Astrocyte (in vitro differentiated cells and primary cell): ENCODE results near the gene CCNF. TPM values are rescaled to one million over a fixed set of nuclear protein-coding genes. Genes with fewer than 3 reads are reported as not detected.
"Not testable (repeated sequence)": the region's sequence is repeated elsewhere in the genome, so short reads cannot be mapped to it uniquely, and the experiment has no call there.

Experiments used
- DNase-seq: peaks from one replicate; pipeline ENCODE4 v3.0.0-alpha.2; 2010; ENCODE audit warnings: low read depth
- FAIRE-seq: peaks from 2 replicates; lab custom pipeline; 2011; peaks lifted over from hg19 to GRCh38; lab: Jason Lieb, UNC
- H2AFZ ChIP-seq: 2 replicates; pipeline ENCODE4 v1.6.0; 2012; ENCODE audit warnings: low read depth, low read length, inconsistent platforms
- H3K27ac ChIP-seq: 2 replicates; pipeline ENCODE4 v1.5.1; 2011; ENCODE audit warnings: low read depth, low read length, inconsistent platforms
- H3K27me3 ChIP-seq: 2 replicates; pipeline ENCODE4 v1.6.0; 2011; ENCODE audit warnings: low read length, inconsistent platforms; ENCODE audit not compliant: insufficient read depth
- H3K36me3 ChIP-seq: 2 replicates; pipeline ENCODE4 v1.5.1; 2011; ENCODE audit warnings: low read length, inconsistent platforms; ENCODE audit not compliant: insufficient read depth
- H3K4me1 ChIP-seq: 2 replicates; pipeline ENCODE4 v1.5.1; 2011; ENCODE audit warnings: low read length, inconsistent platforms; ENCODE audit not compliant: insufficient read depth
- H3K4me2 ChIP-seq: 2 replicates; pipeline ENCODE4 v1.6.0; 2012; ENCODE audit warnings: low read length, inconsistent platforms
- H3K4me3 ChIP-seq: 2 replicates; pipeline ENCODE4 v1.5.1; 2011; ENCODE audit warnings: low read depth, mild to moderate bottlenecking, low read length, inconsistent platforms; ENCODE audit not compliant: insufficient read depth
- H3K79me2 ChIP-seq: 2 replicates; pipeline ENCODE4 v1.6.0; 2012; ENCODE audit warnings: mild to moderate bottlenecking, low read length, inconsistent platforms; ENCODE audit not compliant: insufficient read depth
- H3K9ac ChIP-seq: 2 replicates; pipeline ENCODE4 v1.6.0; 2012; ENCODE audit warnings: mild to moderate bottlenecking, low read length, inconsistent platforms
- H3K9me3 ChIP-seq: 2 replicates; pipeline ENCODE4 v1.5.1; 2012; ENCODE audit warnings: low read depth, mild to moderate bottlenecking, low read length, inconsistent platforms; ENCODE audit not compliant: insufficient read depth
- H4K20me1 ChIP-seq: 2 replicates; pipeline ENCODE4 v1.6.0; 2012; ENCODE audit warnings: low read length, inconsistent platforms; ENCODE audit not compliant: insufficient read depth
- H3K27ac Mint-ChIP-seq: one replicate; pipeline ENCODE4 v1.8.0; 2021; ENCODE audit warnings: mild to moderate bottlenecking, mixed read lengths; ENCODE audit not compliant: unreplicated experiment
- H3K27me3 Mint-ChIP-seq: one replicate; pipeline ENCODE4 v1.8.0; 2021; ENCODE audit warnings: low read depth, mixed read lengths; ENCODE audit not compliant: unreplicated experiment
- H3K36me3 Mint-ChIP-seq: one replicate; pipeline ENCODE4 v1.8.0; 2021; ENCODE audit warnings: low read depth, mixed read lengths; ENCODE audit not compliant: unreplicated experiment
- H3K4me1 Mint-ChIP-seq: one replicate; pipeline ENCODE4 v1.8.0; 2021; ENCODE audit warnings: low read depth, mixed read lengths; ENCODE audit not compliant: unreplicated experiment
- H3K4me3 Mint-ChIP-seq: one replicate; pipeline ENCODE4 v1.8.0; 2021; ENCODE audit warnings: mild to moderate bottlenecking, moderate library complexity, mixed read lengths; ENCODE audit not compliant: unreplicated experiment
- H3K9me3 Mint-ChIP-seq: one replicate; pipeline ENCODE4 v1.8.0; 2021; ENCODE audit warnings: mild to moderate bottlenecking, mixed read lengths; ENCODE audit not compliant: unreplicated experiment
- EZH2 ChIP-seq: IDR thresholded peaks from 2 replicates; pipeline ENCODE4 v1.6.1; 2012; ENCODE audit warnings: mild to moderate bottlenecking, low read length, inconsistent platforms; ENCODE audit not compliant: insufficient read depth
- total RNA-seq: library from RNA; stranded (reverse); gene quantifications from 2 replicates; pipeline ENCODE4 v1.2.1, GENCODE V29; 2021
- TF ChIP-seq, protein P1 (sequence below): IDR thresholded peaks from 2 replicates; pipeline ENCODE4 v1.5.1; 2011; ENCODE audit warnings: low read depth, mild to moderate bottlenecking, inconsistent platforms, low read length, moderate library complexity; ENCODE audit not compliant: insufficient read depth

CCNF gene
- total RNA-seq, 1 donor from 2014 or later: 6.4 TPM

DNA sequence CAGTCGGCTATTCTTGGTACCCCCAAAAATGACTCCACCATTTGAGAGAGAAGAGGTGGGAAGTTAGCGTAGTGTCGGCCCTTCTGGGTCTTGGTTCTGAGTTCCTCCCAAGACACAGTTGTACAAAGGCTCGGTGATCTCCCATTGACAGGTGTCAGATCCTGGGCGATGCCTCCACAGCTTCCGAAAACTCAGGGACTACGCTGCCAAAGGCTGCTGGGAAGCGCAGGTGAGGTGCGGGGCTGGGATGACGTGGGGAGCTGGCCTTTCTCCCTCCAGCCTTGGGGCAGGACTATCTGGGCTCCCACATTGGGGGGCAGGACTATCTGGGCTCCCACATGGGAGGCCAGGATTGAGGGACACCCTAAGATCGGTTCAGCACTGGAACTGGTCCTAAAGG, 10.4 kb downstream of the CCNF start:
- Histone ChIP-seq H3K4me1 (no peaks in the 10 kb centered on the region), H3K27me3 (no peaks in the 10 kb centered on the region), H4K20me1 (peaks cover 6% of the 10 kb centered on the region), H3K79me2 (peaks cover 6% of the 10 kb centered on the region), H3K27ac (no peak overlapping the region), H3K4me2 (no peak overlapping the region), H3K4me3 (no peak overlapping the region), H2AFZ (no peak overlapping the region), H3K9ac (no peak overlapping the region), H3K36me3 (peaks cover 9% of the 10 kb centered on the region), H3K9me3 (no peaks in the 10 kb centered on the region)
- TF ChIP-seq, protein P1, sequence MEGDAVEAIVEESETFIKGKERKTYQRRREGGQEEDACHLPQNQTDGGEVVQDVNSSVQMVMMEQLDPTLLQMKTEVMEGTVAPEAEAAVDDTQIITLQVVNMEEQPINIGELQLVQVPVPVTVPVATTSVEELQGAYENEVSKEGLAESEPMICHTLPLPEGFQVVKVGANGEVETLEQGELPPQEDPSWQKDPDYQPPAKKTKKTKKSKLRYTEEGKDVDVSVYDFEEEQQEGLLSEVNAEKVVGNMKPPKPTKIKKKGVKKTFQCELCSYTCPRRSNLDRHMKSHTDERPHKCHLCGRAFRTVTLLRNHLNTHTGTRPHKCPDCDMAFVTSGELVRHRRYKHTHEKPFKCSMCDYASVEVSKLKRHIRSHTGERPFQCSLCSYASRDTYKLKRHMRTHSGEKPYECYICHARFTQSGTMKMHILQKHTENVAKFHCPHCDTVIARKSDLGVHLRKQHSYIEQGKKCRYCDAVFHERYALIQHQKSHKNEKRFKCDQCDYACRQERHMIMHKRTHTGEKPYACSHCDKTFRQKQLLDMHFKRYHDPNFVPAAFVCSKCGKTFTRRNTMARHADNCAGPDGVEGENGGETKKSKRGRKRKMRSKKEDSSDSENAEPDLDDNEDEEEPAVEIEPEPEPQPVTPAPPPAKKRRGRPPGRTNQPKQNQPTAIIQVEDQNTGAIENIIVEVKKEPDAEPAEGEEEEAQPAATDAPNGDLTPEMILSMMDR: no peak
- no peak for TF ChIP-seq EZH2
- Mint-ChIP-seq H3K36me3 (peaks cover 19% of the 10 kb centered on the region), H3K4me3 (no peak overlapping the region), H3K27ac (no peak overlapping the region), H3K27me3 (no peaks in the 10 kb centered on the region), H3K9me3 (no peaks in the 10 kb centered on the region), H3K4me1 (no peaks in the 10 kb centered on the region)
- DNase-seq: no peak
- FAIRE-seq: no peak

DNA sequence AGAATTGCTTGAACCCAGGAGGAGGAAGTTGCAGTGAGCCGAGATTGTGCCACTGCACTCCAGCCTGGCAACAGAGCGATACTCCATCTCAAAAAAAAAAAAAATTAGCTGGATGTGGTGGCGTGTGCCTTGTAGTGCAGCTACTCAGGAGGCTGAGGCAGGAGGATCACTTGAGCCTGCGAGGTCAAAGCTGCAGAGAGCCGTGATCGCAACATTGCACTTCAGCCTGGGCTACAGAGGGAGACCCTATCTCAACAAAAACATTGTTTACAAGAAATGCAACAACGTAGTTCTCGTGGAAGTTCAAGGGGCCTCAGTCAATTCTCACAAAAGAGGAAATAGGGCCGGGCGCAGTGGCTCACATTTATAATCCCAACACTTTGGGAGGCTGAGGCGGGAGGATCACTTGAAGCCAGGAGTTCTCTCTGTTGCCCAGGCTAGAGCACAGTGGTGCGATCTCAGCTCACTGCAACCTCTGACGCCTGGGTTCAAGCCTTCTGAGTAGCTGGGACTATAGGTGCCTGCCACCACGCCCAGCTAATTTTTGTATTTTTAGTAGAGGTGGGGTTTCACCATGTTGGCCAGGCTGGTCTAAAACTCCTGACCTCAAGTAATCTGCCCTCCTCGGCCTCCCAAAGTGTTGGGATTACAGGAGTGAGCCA, 12.0 kb downstream of the CCNF start:
- not testable (repeated sequence) for H2AFZ ChIP-seq, H3K4me2 ChIP-seq, H3K4me1 Mint-ChIP-seq, H3K9me3 Mint-ChIP-seq, DNase-seq, H3K4me3 ChIP-seq, H3K4me1 ChIP-seq, H3K27me3 ChIP-seq, H3K4me3 Mint-ChIP-seq, H3K9ac ChIP-seq, FAIRE-seq, H4K20me1 ChIP-seq, H3K79me2 ChIP-seq, H3K27ac ChIP-seq, H3K9me3 ChIP-seq, H3K27me3 Mint-ChIP-seq, H3K27ac Mint-ChIP-seq
- peaks cover 17% of the 10 kb centered on the region for H3K36me3 Mint-ChIP-seq
- H3K36me3 ChIP-seq: peaks cover 16% of the 10 kb centered on the region

DNA sequence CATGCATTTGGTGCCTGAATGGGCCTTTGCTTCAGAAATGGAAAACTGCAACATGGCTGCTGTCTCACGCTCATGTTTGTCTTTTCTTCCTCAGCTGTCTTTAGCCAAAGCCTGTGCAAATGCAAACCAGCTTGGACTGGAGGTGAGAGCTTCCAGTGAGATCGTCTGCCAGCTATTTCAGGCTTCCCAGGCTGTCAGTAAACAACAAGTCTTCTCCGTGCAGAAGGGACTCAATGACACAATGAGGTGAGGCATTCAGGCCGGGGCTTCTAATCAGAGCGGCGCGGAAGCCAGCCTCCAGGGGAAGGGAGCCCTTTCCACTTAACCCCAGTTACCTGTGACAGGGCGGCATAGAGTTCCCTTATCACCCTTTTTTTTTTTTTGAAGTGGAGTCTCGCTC, 14.3 kb downstream of the CCNF start:
- Histone ChIP-seq H3K9ac (no peak overlapping the region), H3K4me2 (no peak overlapping the region), H3K36me3 (peaks cover 22% of the 10 kb centered on the region), H2AFZ (no peak overlapping the region), H3K9me3 (no peaks in the 10 kb centered on the region), H3K4me1 (peaks cover 4% of the 10 kb centered on the region), H4K20me1 (peaks cover 11% of the 10 kb centered on the region), H3K27ac (no peak overlapping the region), H3K4me3 (no peak overlapping the region), H3K79me2 (no peaks in the 10 kb centered on the region), H3K27me3 (no peaks in the 10 kb centered on the region)
- no peaks in the 10 kb centered on the region for H3K4me1 Mint-ChIP-seq
- no peaks in the 10 kb centered on the region for H3K27me3 Mint-ChIP-seq
- H3K36me3 Mint-ChIP-seq: peaks cover 11% of the 10 kb centered on the region
- no peak overlapping the region for H3K27ac Mint-ChIP-seq
- no peak overlapping the region for H3K4me3 Mint-ChIP-seq
- FAIRE-seq (no peak), DNase-seq (no peak)
- no peaks in the 10 kb centered on the region for H3K9me3 Mint-ChIP-seq
- TF ChIP-seq EZH2: no peak
- TF ChIP-seq, protein P1: no peak
